H1 (cell line): ENCODE data around the gene MRM2. TPM values are rescaled to one million over a fixed set of nuclear protein-coding genes. Genes with fewer than 3 reads are reported as not detected.
A peak's percentile ranks its signal among the peaks of the same experiment; 100 is the strongest.

Experiments
- CTCF ChIA-PET: fragments of 300-600 bp; sonication (Branson Sonifier 250); formaldehyde crosslinking; loops from one replicate; lab custom pipeline; 2021; ENCODE audit not compliant: partially characterized antibody; lab: Charles Lee
- POLR2A ChIA-PET: fragments of 300-600 bp; sonication (Branson Sonifier 250); formaldehyde crosslinking; loops from one replicate; lab custom pipeline; 2021; ENCODE audit warnings: inconsistent platforms; ENCODE audit not compliant: partially characterized antibody; lab: Charles Lee
- DNase-seq, 2 experiments: peaks; one replicate each; pipeline versions ENCODE4 v3.0.0 to v3.0.0-alpha.2; 2010 to 2022; ENCODE audit warnings: low spot score in 2 of 2, low read depth in 1 of 2, mixed read lengths in 1 of 2
- FAIRE-seq: peaks from 2 replicates; lab custom pipeline; 2011; peaks lifted over from hg19 to GRCh38; lab: Jason Lieb, UNC
- H2AFZ ChIP-seq: 2 replicates; pipeline ENCODE4 v1.8.1; 2012; ENCODE audit warnings: low read length, inconsistent platforms
- H2AK5ac ChIP-seq: 2 replicates; pipeline ENCODE4 v1.6.1; 2013; ENCODE audit warnings: low read depth, low read length
- H2BK120ac ChIP-seq: replicated peaks from 2 replicates; pipeline ENCODE3; 2013; ENCODE audit warnings: low read depth, low read length, inconsistent platforms
- H2BK12ac ChIP-seq: 2 replicates; pipeline ENCODE4 v1.6.1; 2013; ENCODE audit warnings: low read depth, low read length
- H2BK15ac ChIP-seq: 2 replicates; pipeline ENCODE4 v1.6.1; 2013; ENCODE audit warnings: low read length
- H2BK20ac ChIP-seq: 2 replicates; pipeline ENCODE4 v1.6.1; 2013; ENCODE audit warnings: low read length
- H2BK5ac ChIP-seq: 2 replicates; pipeline ENCODE4 v1.6.1; 2013; ENCODE audit warnings: low read depth, low read length
- H3K14ac ChIP-seq: 2 replicates; pipeline ENCODE4 v1.6.1; 2013; ENCODE audit warnings: inconsistent platforms; ENCODE audit not compliant: insufficient read length
- H3K18ac ChIP-seq: 2 replicates; pipeline ENCODE4 v1.6.1; 2013; ENCODE audit warnings: low read length; ENCODE audit errors: extremely low read depth
- H3K23ac ChIP-seq: 2 replicates; pipeline ENCODE4 v1.6.1; 2013; ENCODE audit warnings: inconsistent platforms; ENCODE audit not compliant: insufficient read length
- H3K23me2 ChIP-seq: 2 replicates; pipeline ENCODE4 v1.6.1; 2013; ENCODE audit warnings: low read depth, low read length
- H3K27ac ChIP-seq: 2 replicates; pipeline ENCODE4 v1.6.1; 2011; ENCODE audit warnings: low read depth, low read length, inconsistent platforms
- H3K27me3 ChIP-seq, 4 experiments: replicated peaks in 1 of 4; 1 replicate in 1 of 4; 2 replicates in 3 of 4; pipeline versions ENCODE4 v1.6.1 to v1.8.1; 2011 to 2013; ENCODE audit warnings: low read length in 3 of 4, mild to moderate bottlenecking in 3 of 4, inconsistent platforms in 2 of 4, mixed read lengths in 2 of 4, moderate library complexity in 1 of 4; ENCODE audit not compliant: control insufficient read depth in 3 of 4, insufficient read depth in 3 of 4; ENCODE audit errors: extremely low read depth in 1 of 4
- H3K36me3 ChIP-seq, 4 experiments: 2 replicates each; pipeline versions ENCODE4 v1.6.1 to v1.8.1; 2011 to 2013; ENCODE audit warnings: mild to moderate bottlenecking in 4 of 4, low read length in 3 of 4, moderate library complexity in 2 of 4, control low read depth in 1 of 4, inconsistent platforms in 1 of 4; ENCODE audit not compliant: insufficient read depth in 4 of 4, control insufficient read depth in 2 of 4
- H3K4ac ChIP-seq: replicated peaks from 2 replicates; pipeline ENCODE3; 2013; ENCODE audit warnings: low read length, low read depth, mixed read lengths, inconsistent platforms; ENCODE audit not compliant: insufficient read length
- H3K4me1 ChIP-seq, 4 experiments: replicated peaks in 1 of 4; 1 replicate in 1 of 4; 2 replicates in 3 of 4; pipeline versions ENCODE4 v1.6.1 to v1.8.1; 2011 to 2013; ENCODE audit warnings: low read length in 3 of 4, inconsistent platforms in 2 of 4, mixed read lengths in 1 of 4; ENCODE audit not compliant: insufficient read depth in 4 of 4, control insufficient read depth in 3 of 4
- H3K4me2 ChIP-seq, 2 experiments: 2 replicates each; pipeline versions ENCODE4 v1.6.1 to v1.8.1; 2011 to 2013; ENCODE audit warnings: low read depth in 2 of 2, low read length in 2 of 2, control low read depth in 1 of 2, inconsistent platforms in 1 of 2, mild to moderate bottlenecking in 1 of 2; ENCODE audit not compliant: insufficient read depth in 1 of 2
- H3K4me3 ChIP-seq, 4 experiments: fragments of 200-600, 300-600 bp in 1 of 4; sonication (generic), shearing (Covaris generic), sonication (Bioruptor Twin) in 1 of 4; 2 replicates each; pipeline versions ENCODE4 v1.5.1 to v1.8.1; 2011 to 2016; ENCODE audit warnings: low read length in 4 of 4, low read depth in 3 of 4, control low read depth in 2 of 4, inconsistent platforms in 2 of 4, mild to moderate bottlenecking in 2 of 4, mixed read lengths in 1 of 4, moderate library complexity in 1 of 4; ENCODE audit not compliant: insufficient read depth in 2 of 4; ENCODE audit errors: extremely low read depth in 1 of 4
- H3K56ac ChIP-seq: replicated peaks from 2 replicates; pipeline ENCODE3; 2013; ENCODE audit warnings: low read depth, mild to moderate bottlenecking, mixed read lengths, low read length, inconsistent platforms; ENCODE audit not compliant: insufficient read length
- H3K79me1 ChIP-seq: 2 replicates; pipeline ENCODE4 v1.6.1; 2013; ENCODE audit warnings: low read depth, low read length, control low read depth
- H3K79me2 ChIP-seq, 2 experiments: 2 replicates each; pipeline versions ENCODE4 v1.6.1 to v1.8.1; 2012 to 2013; ENCODE audit warnings: low read length in 2 of 2, mild to moderate bottlenecking in 2 of 2, inconsistent platforms in 1 of 2; ENCODE audit not compliant: insufficient read depth in 2 of 2, control insufficient read depth in 1 of 2
- H3K9ac ChIP-seq, 4 experiments: replicated peaks in 1 of 4; 1 replicate in 1 of 4; 2 replicates in 3 of 4; pipeline versions ENCODE4 v1.6.1 to v1.8.1; 2011 to 2013; ENCODE audit warnings: low read depth in 3 of 4, low read length in 3 of 4, control low read depth in 2 of 4, mild to moderate bottlenecking in 2 of 4, moderate library complexity in 2 of 4, inconsistent platforms in 1 of 4; ENCODE audit errors: extremely low read depth in 1 of 4
- H3K9me3 ChIP-seq, 2 experiments: 2 replicates each; pipeline versions ENCODE4 v1.6.1 to v1.8.1; 2012 to 2013; ENCODE audit warnings: mild to moderate bottlenecking in 2 of 2, moderate library complexity in 2 of 2, control low read depth in 1 of 2, inconsistent platforms in 1 of 2, low read depth in 1 of 2, low read length in 1 of 2, mixed read lengths in 1 of 2; ENCODE audit not compliant: insufficient read depth in 2 of 2
- H4K20me1 ChIP-seq, 2 experiments: replicated peaks in 1 of 2; 2 replicates each; pipeline versions ENCODE3 to v1.8.1; 2011 to 2013; ENCODE audit warnings: inconsistent platforms in 2 of 2, low read length in 2 of 2, mild to moderate bottlenecking in 1 of 2; ENCODE audit not compliant: insufficient read depth in 2 of 2, control insufficient read depth in 1 of 2
- H4K5ac ChIP-seq: 2 replicates; pipeline ENCODE4 v1.6.1; 2013; ENCODE audit warnings: low read length, low read depth, mixed read lengths, inconsistent platforms; ENCODE audit not compliant: insufficient read length
- H4K8ac ChIP-seq: 2 replicates; pipeline ENCODE4 v1.8.0; 2013; ENCODE audit warnings: mild to moderate bottlenecking, moderate library complexity, low read length, inconsistent platforms; ENCODE audit not compliant: insufficient read depth; ENCODE audit errors: extremely low read depth
- H4K91ac ChIP-seq: replicated peaks from 2 replicates; pipeline ENCODE3; 2013; ENCODE audit warnings: low read length, mixed read lengths, inconsistent platforms; ENCODE audit not compliant: insufficient read length
- BCL11A ChIP-seq, 2 experiments: IDR thresholded peaks; one replicate each; pipeline ENCODE4 v1.6.1; 2011; ENCODE audit warnings: low read depth in 2 of 2, low read length in 2 of 2, mild to moderate bottlenecking in 2 of 2
- CHD2 ChIP-seq: IDR thresholded peaks from 2 replicates; pipeline ENCODE4 v1.6.1; 2012; ENCODE audit warnings: low read length, improper control_type of control experiment
- KDM5A ChIP-seq: fragments of 200-600 bp; IDR thresholded peaks from 2 replicates; pipeline ENCODE4 v1.7.1; 2012; ENCODE audit warnings: mild to moderate bottlenecking, low read length, inconsistent platforms, mixed read lengths
- NRF1 ChIP-seq: IDR thresholded peaks from 2 replicates; pipeline ENCODE4 v1.6.1; 2011; ENCODE audit warnings: mild to moderate bottlenecking, low read depth, low read length, improper control_type of control experiment
- SP1 ChIP-seq: IDR thresholded peaks from 2 replicates; pipeline ENCODE4 v1.6.1; 2011; ENCODE audit warnings: low read depth, low read length
- SUZ12 ChIP-seq: fragments of 200-600 bp; sonication (generic); IDR thresholded peaks from 2 replicates; pipeline ENCODE4 v1.6.1; 2012; ENCODE audit warnings: mild to moderate bottlenecking, inconsistent platforms, low read length, moderate library complexity, mixed read lengths
- TBP ChIP-seq: IDR thresholded peaks from 2 replicates; pipeline ENCODE4 v1.6.1; 2011; ENCODE audit warnings: low read depth, low read length, improper control_type of control experiment
- USF2 ChIP-seq: IDR thresholded peaks from 2 replicates; pipeline ENCODE4 v1.6.1; 2011; ENCODE audit warnings: low read length, improper control_type of control experiment
- WGBS, 2 experiments: shearing (Covaris generic) in 1 of 2; methylation state at CpG; one replicate each; pipeline versions ENCODE4 v1.1.6 to v1.1.7; 2013 to 2015; ENCODE audit warnings: low lambda C conversion rate in 2 of 2, mixed read lengths in 2 of 2, inconsistent platforms in 1 of 2, low coverage in 1 of 2, missing lambda C conversion rate in 1 of 2; ENCODE audit not compliant: insufficient replicate concordance in 2 of 2, insufficient coverage in 1 of 2, insufficient read length in 1 of 2; ENCODE audit errors: extremely low coverage in 1 of 2, missing lambda C conversion rate in 1 of 2; 5-methylcytosine and 5-hydroxymethylcytosine counted together
- polyA plus RNA-seq, 7 experiments: library from polyadenylated mRNA; depleted of rRNA in 3 of 7; stranded (reverse) in 5 of 7; unstranded in 2 of 7; fragments of >200 nt in 5 of 7; fragments of 200-250 nt in 2 of 7; gene quantifications; 1 replicate in 5 of 7; 2 replicates in 1 of 7; 4 replicates in 1 of 7; pipeline versions ENCODE4 v1.2.1 to v1.2.3, GENCODE V29; 2011 to 2013; ENCODE audit warnings: missing spikeins in 2 of 7, mixed read lengths in 2 of 7
- total RNA-seq: library from RNA; stranded (reverse); fragmentation: NEBNext Ultra II Directional; extraction: Animal tissue kit (Norgen Biotek cat#: 25700); gene quantifications from 2 replicates; pipeline ENCODE4 v1.2.1, GENCODE V29; 2021

The MRM2 gene
- total and polyA plus RNA-seq, 2 of the 8 experiments (the other 6 are each of a cell fraction or from before 2014, with no cell fraction given) = 17.2 to 38.6 TPM

GRCh38 chr7:2233926-2234325 is 8.1 kb downstream of the MRM2 start:
- FAIRE-seq = no peak

More at GRCh38 chr7:2233926-2234325, 8.1 kb downstream of the MRM2 start:
- Histone ChIP-seq H3K23me2 (peaks cover 8% of the 10 kb centered on the region; the same call in 1 of the 2 replicates), H2BK15ac (no peak overlapping the region), H3K56ac (no peak overlapping the region), H3K9me3 (no peaks in the 10 kb centered on the region), H3K79me1 (peaks cover 9% of the 10 kb centered on the region), H3K23ac (no peak overlapping the region), H3K4ac (no peak overlapping the region), H4K8ac (no peak overlapping the region), H3K27me3 (no peaks in the 10 kb centered on the region), H4K20me1 (peaks cover 3 to 9% of the 10 kb centered on the region in 2 experiments), H3K27ac (no peak overlapping the region), H3K18ac (no peak overlapping the region), H3K4me1 (peaks cover 0 to 2% (median 0%) of the 10 kb centered on the region in 4 experiments; a peak in 1 of 7 replicates), H2BK20ac (no peak overlapping the region), H3K9ac (no peak overlapping the region), H3K4me2 (peak overlapping the region in 1 of 2 experiments; percentile 60; a peak in 1 of 4 replicates), H3K36me3 (peaks cover 18 to 53% (median 39%) of the 10 kb centered on the region in 4 experiments), H2AK5ac (no peak overlapping the region), H2BK5ac (no peak overlapping the region), H4K5ac (no peak overlapping the region), H4K91ac (no peak overlapping the region), H2BK120ac (no peak overlapping the region), H2BK12ac (no peak overlapping the region), H3K79me2 (peaks cover 8 to 32% of the 10 kb centered on the region in 2 experiments), H3K4me3 (peak overlapping the region in 1 of 4 experiments; percentile 93; a peak in 1 of 8 replicates), H3K14ac (no peak overlapping the region), H2AFZ (no peak overlapping the region)
- ChIA-PET CTCF (interaction anchor here (0.6 kb wide), 1 partner anchor 14 kb away, joined by 3 read pairs; no protein-coding TSS in a partner anchor), POLR2A (interaction anchor here (1.5 to 4.5 kb wide), 3 partner anchors 8 to 80 kb away, joined by 3 to 36 read pairs (median 4); partner anchors contain the start of genes MRM2, NUDT1 and SNX8)
- TF ChIP-seq SUZ12 (no peak), CHD2 (no peak), KDM5A (no peak), TBP (no peak), USF2 (no peak), SP1 (no peak), BCL11A (IDR thresholded peaks at IDR 0.05; ENCODE audit: low read depth in 2 of 2, low read length in 2 of 2) (no peak), NRF1 (no peak)
- 97% methylated on average over 3 of the region's 3 CpGs; no CpG with 5 or more reads in 1 of the 2 experiments for WGBS, 2 experiments
- DNase-seq = no peak
